Spleen (tissue), 11 donors: ENCODE results near the gene TAP1. TPM values are rescaled to one million over a fixed set of nuclear protein-coding genes. Genes with fewer than 3 reads are reported as not detected.

ENCODE experiments used
- DNase-seq: peaks from one replicate; pipeline ENCODE4 v3.0.0-alpha.2; 2020
- H3K27ac ChIP-seq, 8 donors: fragments of 200-600 bp; sonication (generic) in 7 of 8; 1 replicate in 4 of 8; 2 replicates in 4 of 8; pipeline versions ENCODE4 v1.5.0 to v1.8.0; 2016 to 2021; ENCODE audit warnings: inconsistent platforms in 4 of 8, mild to moderate bottlenecking in 4 of 8, moderate library complexity in 1 of 8
- H3K27me3 ChIP-seq, 7 donors: fragments of 200-600 bp; sonication (generic) in 6 of 7; replicated peaks in 1 of 7; 1 replicate in 4 of 7; 2 replicates in 3 of 7; pipeline versions ENCODE4 v1.5.0 to v1.8.0; 2016 to 2021; ENCODE audit warnings: inconsistent platforms in 3 of 7, mild to moderate bottlenecking in 1 of 7
- H3K36me3 ChIP-seq, 6 donors: fragments of 200-600 bp; sonication (generic) in 5 of 6; 1 replicate in 4 of 6; 2 replicates in 2 of 6; pipeline versions ENCODE4 v1.5.0 to v1.8.0; 2016 to 2021; ENCODE audit warnings: inconsistent platforms in 2 of 6
- H3K4me1 ChIP-seq, 6 donors: fragments of 200-600 bp; sonication (generic) in 5 of 6; 1 replicate in 3 of 6; 2 replicates in 3 of 6; pipeline versions ENCODE4 v1.5.0 to v1.8.0; 2016 to 2021; ENCODE audit warnings: inconsistent platforms in 3 of 6
- H3K4me3 ChIP-seq, 8 donors: fragments of 200-600 bp; sonication (generic) in 7 of 8; 1 replicate in 4 of 8; 2 replicates in 4 of 8; pipeline versions ENCODE4 v1.5.0 to v1.8.0; 2016 to 2021; ENCODE audit warnings: inconsistent platforms in 4 of 8, mild to moderate bottlenecking in 4 of 8, moderate library complexity in 2 of 8
- H3K9me3 ChIP-seq, 8 donors: fragments of 200-600 bp; sonication (generic) in 7 of 8; 1 replicate in 4 of 8; 2 replicates in 4 of 8; pipeline versions ENCODE4 v1.5.0 to v1.8.0; 2016 to 2021; ENCODE audit warnings: inconsistent platforms in 4 of 8
- CTCF ChIP-seq, 11 experiments: fragments of 200-600 bp in 7 of 11; fragments of 450-650 bp in 4 of 11; sonication (generic) in 4 of 11; IDR thresholded peaks in 8 of 11; conservative IDR thresholded peaks in 3 of 11; 1 replicate in 7 of 11; 2 replicates in 4 of 11; pipeline versions ENCODE4 v1.4.0 to v1.8.0; 2016 to 2021; ENCODE audit warnings: antibody characterized with exemption in 11 of 11, inconsistent platforms in 4 of 11, mild to moderate bottlenecking in 1 of 11
- POLR2A ChIP-seq, 3 donors: fragments of 450-650 bp; IDR thresholded peaks; one replicate each; pipeline ENCODE4 v1.5.1; 2017; ENCODE audit warnings: antibody characterized with exemption in 3 of 3, mild to moderate bottlenecking in 1 of 3
- POLR2AphosphoS5 ChIP-seq, 3 donors: sonication (generic); formaldehyde crosslinking; IDR thresholded peaks; one replicate each; pipeline ENCODE4 v1.5.1; 2017; ENCODE audit warnings: antibody characterized with exemption in 3 of 3
- WGBS, 5 donors: extraction: QIAGEN DNeasy Blood & Tissue Kit in 3 of 5; methylation state at CpG; one replicate each; pipeline versions ENCODE4 v1.1.5 to v1.1.7; 2013 to 2018; 5-methylcytosine and 5-hydroxymethylcytosine counted together
- intact Hi-C: fragments of 100-400 bp; cut with DNase I; formaldehyde crosslinking; loops from one replicate; pipeline ENCODE4 v1.15.0; 2023; ENCODE audit warnings: low total_unique reads
- polyA plus RNA-seq, 3 donors: library from polyadenylated mRNA; stranded (reverse); fragments of 200-250 nt; gene quantifications; one replicate each; pipeline ENCODE4 v1.2.1, GENCODE V29; 2013
- total RNA-seq, 7 donors: library from RNA; depleted of rRNA in 3 of 7; stranded (reverse); fragments of >200 nt in 3 of 7; fragmentation: NEBNext Ultra II Directional in 4 of 7; extraction: Animal tissue kit (Norgen Biotek cat#: 25700) in 4 of 7; gene quantifications; one replicate each; pipeline versions ENCODE4 v1.1.0 to v1.2.1, GENCODE V29; 2016 to 2021
- donor health status: healthy with polysubstance abuse.
- donor health status: DM: no; HTN: no; CAD: no; lungs with moderate emphysema.
- donor health status: DM: no; HTN: no; CAD: no.
- donor health status: Bipolar disorder and iron deficiency.
- donor health status: healthy.
- donor health status: DM: no; HTN: no; CAD: no.
- donor health status: DM: yes; HTN: yes; CAD: no.

The TAP1 gene
- total and polyA plus RNA-seq, 10 donors = 98.5 to 172 (median 147) TPM

GRCh38 chr6:32860674-32861073 is 7.2 kb upstream of the TAP1 start:
- no peaks in the 10 kb centered on the region for H3K27me3 ChIP-seq
- H3K36me3 ChIP-seq = peaks cover 2 to 79% (median 50%) of the 10 kb centered on the region in 6 donors
- H3K9me3 ChIP-seq = no peaks in the 10 kb centered on the region
- peaks cover 21 to 78% (median 48%) of the 10 kb centered on the region in 6 donors for H3K4me1 ChIP-seq
- H3K27ac ChIP-seq = peak overlapping the region in 4 of 8 donors; percentile 12 to 53 (median 32)
- TF ChIP-seq POLR2A (IDR thresholded peaks at IDR 0.05) (no peak), CTCF (IDR thresholded peaks at IDR 0.05 in 8 of 11, conservative IDR thresholded peaks at IDR 0.05 in 3 of 11) (no peak), POLR2AphosphoS5 (IDR thresholded peaks at IDR 0.05) (no peak)
- no peak for DNase-seq
- intact Hi-C loops = no loop called here
- no peak overlapping the region for H3K4me3 ChIP-seq
- 73 to 89% (median 86%) methylated on average over 1 of the region's 1 CpG for WGBS, 5 donors

GRCh38 chr6:32858194-32858593 is 4.7 kb upstream of the TAP1 start:
- H3K36me3 ChIP-seq = peaks cover 2 to 71% (median 50%) of the 10 kb centered on the region in 6 donors
- TF ChIP-seq CTCF (IDR thresholded peaks at IDR 0.05 in 8 of 11, conservative IDR thresholded peaks at IDR 0.05 in 3 of 11) (no peak), POLR2A (IDR thresholded peaks at IDR 0.05) (no peak), POLR2AphosphoS5 (IDR thresholded peaks at IDR 0.05) (no peak)

GRCh38 chr6:32857156-32857891 is 3.8 kb upstream of the TAP1 start:
- Histone ChIP-seq H3K9me3 (no peaks in the 10 kb centered on the region), H3K4me3 (peak overlapping the region in 1 of 8 donors; percentile 26), H3K36me3 (peaks cover 2 to 69% (median 50%) of the 10 kb centered on the region in 6 donors), H3K27ac (peak overlapping the region in 5 of 8 donors; percentile 25 to 99 (median 49)), H3K27me3 (no peaks in the 10 kb centered on the region), H3K4me1 (peaks cover 31 to 83% (median 55%) of the 10 kb centered on the region in 6 donors)
- DNase-seq = no peak
- intact Hi-C loops = no loop called here
- 76 to 88% (median 83%) methylated on average over 14 of the region's 14 CpGs for WGBS, 5 donors
- TF ChIP-seq POLR2AphosphoS5 (IDR thresholded peaks at IDR 0.05) (peak in 1 of 3 donors; percentile 9), POLR2A (IDR thresholded peaks at IDR 0.05) (no peak), CTCF (IDR thresholded peaks at IDR 0.05 in 8 of 11, conservative IDR thresholded peaks at IDR 0.05 in 3 of 11) (no peak)

More at GRCh38 chr6:32858194-32858593, 4.7 kb upstream of the TAP1 start:
- no peaks in the 10 kb centered on the region for H3K9me3 ChIP-seq
- H3K4me1 ChIP-seq = peaks cover 31 to 85% (median 53%) of the 10 kb centered on the region in 6 donors
- no peak for DNase-seq
- no peaks in the 10 kb centered on the region for H3K27me3 ChIP-seq
- intact Hi-C loops = no loop called here
- WGBS, 5 donors = 70 to 74% (median 71%) methylated on average over 5 of the region's 5 CpGs
- H3K27ac ChIP-seq = peak overlapping the region in 6 of 8 donors; percentile 37 to 94 (median 54)
- peak overlapping the region in 1 of 8 donors; percentile 26 for H3K4me3 ChIP-seq

GRCh38 chr6:32855467-32856174 is 2.1 kb upstream of the TAP1 start:
- whole genome bisulfite sequencing, 5 donors = 50 to 79% (median 68%) methylated on average over 8 of the region's 8 CpGs
- Histone ChIP-seq H3K4me1 (peaks cover 45 to 83% (median 67%) of the 10 kb centered on the region in 6 donors), H3K4me3 (peak overlapping the region; percentile 68 to 99 (median 96)), H3K27ac (peak overlapping the region; percentile 94 to 100 (median 99)), H3K36me3 (peaks cover 0 to 69% (median 53%) of the 10 kb centered on the region in 6 donors), H3K27me3 (no peaks in the 10 kb centered on the region), H3K9me3 (no peaks in the 10 kb centered on the region)
- intact Hi-C loops = no loop called here
- DNase-seq = no peak
- no peak for TF ChIP-seq CTCF (IDR thresholded peaks at IDR 0.05 in 8 of 11, conservative IDR thresholded peaks at IDR 0.05 in 3 of 11)
